Embryonic facial prominence (tissue), 1 donor: ENCODE results near the gene USF3.

Experiments used
- DNase-seq: peaks from one replicate; pipeline ENCODE4 v3.0.0-alpha.2; 2016; ENCODE audit errors: extremely low spot score

USF3 gene

GRCh38 chr3:113695786-113696645, at the start of gene USF3:
USF3 (minus strand) TSS chr3:113696642; CDS start chr3:113674878, 21,764 bp downstream.
- peak; percentile 18 for DNase-seq

- DNase-seq, result peak; percentile 93
Measured at GRCh38 chr3:113745756-113746547, 49.5 kb upstream of the USF3 start, which contains the start of gene NAA50. NAA50 (minus strand) TSS chr3:113746249; CDS start chr3:113745949, 300 bp downstream.

- DNase-seq, result peak; percentile 91
Measured at GRCh38 chr3:113744941-113745755, 48.7 kb upstream of the USF3 start.

GRCh38 chr3:113743006-113743630, 46.7 kb upstream of the USF3 start:
- no peak for DNase-seq

GRCh38 chr3:113741620-113742019, 45.2 kb upstream of the USF3 start:
- no peak for DNase-seq

- DNase-seq, result no peak
Measured at GRCh38 chr3:113741086-113741485, 44.6 kb upstream of the USF3 start.

- DNase-seq, result peak; percentile 40
Measured at GRCh38 chr3:113736548-113737089, 40.2 kb upstream of the USF3 start.

- no peak for DNase-seq
Measured at GRCh38 chr3:113731694-113732093, 35.3 kb upstream of the USF3 start.

- DNase-seq, result no peak
Measured at GRCh38 chr3:113730550-113730949, 34.1 kb upstream of the USF3 start.

- DNase-seq, result no peak
Measured at GRCh38 chr3:113728661-113729060, 32.2 kb upstream of the USF3 start.

- no peak for DNase-seq
Measured at GRCh38 chr3:113721636-113722035, 25.2 kb upstream of the USF3 start.

- no peak for DNase-seq
Measured at GRCh38 chr3:113719758-113720157, 23.3 kb upstream of the USF3 start.

GRCh38 chr3:113719294-113719693, 22.9 kb upstream of the USF3 start:
- no peak for DNase-seq

- DNase-seq, result no peak
Measured at GRCh38 chr3:113717818-113718217, 21.4 kb upstream of the USF3 start.

- DNase-seq, result no peak
Measured at GRCh38 chr3:113717308-113717707, 20.9 kb upstream of the USF3 start.

GRCh38 chr3:113714702-113715101, 18.3 kb upstream of the USF3 start:
- DNase-seq, result no peak

GRCh38 chr3:113712129-113712528, 15.7 kb upstream of the USF3 start:
- DNase-seq, result no peak

- no peak for DNase-seq
Measured at GRCh38 chr3:113707835-113708234, 11.4 kb upstream of the USF3 start.

- DNase-seq, result no peak
Measured at GRCh38 chr3:113698956-113699355, 2.5 kb upstream of the USF3 start.

- no peak for DNase-seq
Measured at GRCh38 chr3:113698213-113698742, 1.8 kb upstream of the USF3 start.
